Inflammatory macrophage (primary cell): ENCODE results near the gene CSF2RB.
A peak's percentile ranks its signal among the peaks of the same experiment; 100 is the strongest.

Source experiments
- DNase-seq, 2 donors: peaks; one replicate each; pipeline ENCODE4 v3.0.0-alpha.2; 2020 to 2022
- total RNA-seq, 18 experiments: gene quantifications; one replicate each; lab custom pipeline; 2026; ENCODE audit warnings: mixed read lengths in 6 of 18, inconsistent platforms in 2 of 18; lab: John Stamatoyannopoulos, UW

Gene CSF2RB
- total RNA-seq, result 57.3 to 206 (median 114) reads per million in 18 experiments

GRCh38 chr22:36913427-36914389 lies at the start of gene CSF2RB:
Gene CSF2RB (plus strand): TSS chr22:36913628. CDS start chr22:36922208, 8,580 bp downstream.
- peak; percentile 96 for DNase-seq

DNA sequence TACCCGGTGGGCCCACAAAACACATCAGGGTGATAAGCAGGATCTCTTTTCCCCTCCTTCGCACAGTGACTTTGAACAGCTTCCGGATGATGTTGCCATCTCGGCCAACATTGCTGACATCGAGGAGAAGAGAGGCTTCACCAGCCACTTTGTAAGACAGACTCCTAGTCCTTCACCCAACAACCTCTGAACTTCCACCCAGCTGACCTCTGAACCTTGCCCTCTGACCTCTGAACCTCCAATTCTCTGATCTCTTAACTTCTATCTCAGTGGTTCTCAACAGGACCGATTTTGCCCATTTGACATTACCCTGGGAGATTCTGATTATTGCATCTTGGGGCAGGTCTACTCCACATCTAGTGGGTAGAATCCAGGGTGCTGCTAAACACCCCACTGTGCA lies 49.4 kb upstream of the CSF2RB start:
- peak in 1 of 2 donors; percentile 19 for DNase-seq

- DNase-seq, result peak in 1 of 2 donors; percentile 33
These were observed 48.8 kb upstream of the CSF2RB start for GRCh38 chr22:36864454-36865215.

- peak in 1 of 2 donors; percentile 17 for DNase-seq
These were observed 48.1 kb upstream of the CSF2RB start for GRCh38 chr22:36865346-36865745.

DNA sequence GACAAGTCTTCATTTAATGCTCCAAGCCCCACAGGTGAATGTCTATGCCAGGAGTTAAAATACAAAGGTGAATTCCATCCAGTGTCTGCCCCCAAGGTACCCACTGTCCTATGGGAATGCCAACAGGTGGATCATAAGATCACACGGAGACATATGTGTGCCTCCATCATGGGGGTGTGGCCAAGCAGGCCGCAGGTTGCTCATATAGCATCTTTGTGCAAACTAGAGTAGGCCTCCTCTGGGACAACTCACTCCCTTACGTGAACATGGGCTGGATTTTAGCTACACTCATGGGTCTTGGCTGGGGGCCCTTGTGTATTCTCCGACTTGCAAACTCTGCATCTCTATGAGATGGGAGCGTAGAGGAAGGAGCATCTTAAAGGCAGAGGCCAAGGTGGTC lies 45.7 kb upstream of the CSF2RB start:
- DNase-seq, result no peak

DNA sequence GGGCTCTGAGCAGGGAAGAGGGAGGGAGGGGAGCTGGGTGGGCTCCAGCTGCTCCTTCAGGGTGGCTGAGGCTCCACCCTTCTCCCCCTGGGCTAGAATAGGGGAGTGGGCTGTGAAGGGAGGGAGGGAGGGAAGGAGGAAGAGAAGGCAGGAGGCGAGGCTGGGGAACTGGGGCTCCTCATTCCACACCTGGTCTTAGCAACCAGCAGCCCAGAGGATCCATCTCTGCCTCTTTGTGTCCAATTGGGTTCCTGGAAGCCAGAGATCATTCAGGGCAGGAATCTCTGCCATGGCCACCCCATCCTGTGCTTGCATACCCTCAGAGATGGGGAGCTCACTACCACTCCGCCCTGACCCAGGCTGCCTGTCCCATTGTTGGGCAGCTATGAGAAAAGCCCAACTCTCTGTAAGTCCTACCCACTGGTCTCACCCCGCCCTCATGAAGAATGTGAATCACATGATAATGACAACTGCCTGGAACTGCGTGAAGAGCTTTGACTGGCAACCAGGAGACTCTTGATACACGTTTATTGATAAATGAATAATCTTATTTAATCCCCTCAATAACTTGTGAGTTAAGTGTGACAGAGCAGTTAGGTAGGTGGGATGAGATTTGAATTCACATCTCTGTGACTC lies 44.8 kb upstream of the CSF2RB start:
- DNase-seq, result peak in 1 of 2 donors; percentile 13

- DNase-seq, result no peak
These were observed 43.2 kb upstream of the CSF2RB start for GRCh38 chr22:36870250-36870649.

- no peak for DNase-seq
These were observed 41.8 kb upstream of the CSF2RB start for GRCh38 chr22:36871669-36872081.

- DNase-seq, result no peak
These were observed 41.3 kb upstream of the CSF2RB start for GRCh38 chr22:36872084-36872483.

DNA sequence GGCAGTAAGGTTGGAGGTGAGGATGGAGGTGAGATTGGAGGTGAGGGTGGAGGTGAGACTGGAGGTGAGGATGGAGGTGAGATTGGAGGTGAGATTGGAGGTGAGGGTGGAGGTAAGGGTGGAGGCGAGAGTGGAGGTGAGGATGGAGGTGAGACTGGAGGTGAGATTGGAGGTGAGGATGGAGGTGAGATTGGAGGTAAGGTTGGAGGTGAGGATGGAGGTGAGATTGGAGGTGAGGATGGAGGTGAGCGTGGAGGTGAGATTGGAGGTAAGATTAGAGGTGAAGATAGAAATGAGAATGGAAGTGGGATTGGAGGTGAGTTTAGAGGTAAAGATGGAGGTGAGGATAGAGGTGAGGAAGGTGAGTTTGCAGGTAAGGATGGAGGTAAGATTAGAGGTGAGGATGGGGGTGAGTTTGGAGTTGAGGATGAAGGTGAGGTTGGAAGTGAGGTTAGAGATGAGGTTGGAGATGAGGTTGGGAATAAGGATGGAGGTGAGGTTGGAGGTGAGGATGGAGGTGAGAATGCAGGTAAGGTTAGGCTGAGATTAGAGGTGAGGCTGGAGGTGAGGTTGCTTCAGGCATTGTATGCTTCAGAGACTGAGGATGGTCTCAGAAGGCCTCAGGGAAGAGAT lies 40.4 kb upstream of the CSF2RB start:
- no peak for DNase-seq

- peak; percentile 76 to 87 for DNase-seq
These were observed 39.7 kb upstream of the CSF2RB start for GRCh38 chr22:36873614-36874308.

GRCh38 chr22:36874309-36874696 lies 39.1 kb upstream of the CSF2RB start:
- DNase-seq, result no peak

- DNase-seq, result no peak
These were observed 38.7 kb upstream of the CSF2RB start for GRCh38 chr22:36874736-36875135.

- no peak for DNase-seq
These were observed 37.7 kb upstream of the CSF2RB start for GRCh38 chr22:36875741-36876140.

DNA sequence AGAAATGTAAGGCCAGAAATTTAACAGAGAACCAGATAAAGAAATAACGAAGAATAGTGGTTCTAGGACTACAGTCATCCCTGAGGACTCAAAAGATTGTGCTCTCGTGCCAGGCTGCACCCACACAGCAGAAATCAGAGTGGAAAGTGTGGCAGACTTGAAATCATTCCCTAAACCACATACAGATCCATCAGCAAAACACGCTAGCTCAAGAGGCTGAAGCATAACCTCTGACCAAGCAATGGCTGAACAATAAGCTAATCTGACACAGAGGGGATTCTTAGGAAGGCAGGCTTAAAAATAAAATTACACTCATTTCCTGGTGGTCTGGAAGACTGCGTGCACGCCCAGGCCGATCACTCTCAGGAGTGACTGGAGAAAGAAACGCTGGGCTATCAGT lies 33.7 kb upstream of the CSF2RB start:
- DNase-seq, result no peak

DNA sequence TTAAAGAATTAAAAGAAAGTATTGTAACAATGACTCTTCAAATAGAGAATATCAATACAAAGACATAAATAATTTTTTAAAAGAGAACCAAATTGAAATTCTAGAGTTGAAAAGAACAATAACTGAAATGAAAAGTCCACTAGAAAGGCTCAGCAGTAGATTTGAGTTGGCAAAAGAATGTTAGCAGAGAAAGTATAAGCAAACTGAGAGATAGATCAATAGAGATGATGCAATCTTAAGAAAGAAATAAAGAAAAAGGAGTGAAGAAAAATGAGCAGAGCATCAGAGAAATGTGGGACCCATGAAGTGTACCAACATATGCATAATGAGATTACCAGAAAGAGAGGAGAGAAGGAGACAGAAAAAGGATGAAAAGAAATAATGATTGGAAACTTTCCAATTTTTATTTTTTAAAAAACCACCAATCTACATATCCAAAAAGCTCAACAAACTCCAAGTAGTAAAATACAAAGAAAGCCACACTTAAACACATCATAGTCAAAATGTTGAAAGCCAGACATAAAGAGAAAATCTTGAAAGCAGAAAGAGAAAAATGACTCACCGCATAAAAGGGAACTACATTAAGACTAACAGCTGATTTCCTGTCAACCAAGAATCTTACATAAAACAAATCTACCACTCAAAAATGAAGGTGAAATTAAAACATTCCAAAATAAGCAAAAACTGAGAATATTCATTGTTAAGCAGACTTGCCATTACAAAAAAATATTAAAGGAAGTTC lies 31.8 kb upstream of the CSF2RB start:
- DNase-seq, result peak; percentile 36 to 82

DNA sequence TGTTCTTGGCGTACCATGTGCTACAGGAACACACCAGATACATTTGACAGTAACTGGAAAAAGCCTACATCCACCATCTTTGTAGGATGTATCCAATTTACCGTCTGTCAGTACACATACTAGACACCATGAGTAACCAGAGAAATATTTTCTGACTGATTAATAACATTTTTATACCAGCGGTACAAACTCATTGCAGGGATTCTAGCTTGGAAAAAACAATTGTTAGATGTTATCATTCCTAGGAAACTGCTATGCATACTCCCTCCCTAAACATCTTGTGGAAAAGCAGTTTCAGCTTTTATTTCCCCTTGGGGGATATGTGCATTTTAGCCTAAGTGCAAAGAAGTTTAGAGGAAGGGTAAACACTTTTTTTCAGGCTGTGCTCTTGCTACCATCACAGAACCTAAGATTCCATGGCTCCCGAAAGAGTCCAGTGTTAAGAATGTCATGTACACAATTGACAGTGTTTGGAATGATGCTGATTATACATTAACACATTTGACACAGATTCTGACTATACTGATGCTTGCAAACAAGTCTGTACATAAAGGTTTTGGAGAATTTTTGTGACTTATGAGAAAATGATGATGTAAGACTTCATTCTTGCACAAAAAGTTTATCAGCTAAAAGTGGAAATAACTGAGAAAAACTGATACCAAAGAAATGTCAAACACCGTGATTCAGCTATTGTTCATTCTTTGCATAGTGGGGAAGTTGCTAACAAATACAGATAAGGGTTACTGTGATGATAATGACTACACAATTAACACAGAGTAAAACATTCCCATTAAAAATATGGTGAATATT lies 28.9 kb upstream of the CSF2RB start:
- peak in 1 of 2 donors; percentile 55 for DNase-seq

GRCh38 chr22:36885474-36885873 lies 28.0 kb upstream of the CSF2RB start:
- peak; percentile 74 to 78 for DNase-seq

GRCh38 chr22:36886016-36886415 lies 27.4 kb upstream of the CSF2RB start:
- no peak for DNase-seq

DNA sequence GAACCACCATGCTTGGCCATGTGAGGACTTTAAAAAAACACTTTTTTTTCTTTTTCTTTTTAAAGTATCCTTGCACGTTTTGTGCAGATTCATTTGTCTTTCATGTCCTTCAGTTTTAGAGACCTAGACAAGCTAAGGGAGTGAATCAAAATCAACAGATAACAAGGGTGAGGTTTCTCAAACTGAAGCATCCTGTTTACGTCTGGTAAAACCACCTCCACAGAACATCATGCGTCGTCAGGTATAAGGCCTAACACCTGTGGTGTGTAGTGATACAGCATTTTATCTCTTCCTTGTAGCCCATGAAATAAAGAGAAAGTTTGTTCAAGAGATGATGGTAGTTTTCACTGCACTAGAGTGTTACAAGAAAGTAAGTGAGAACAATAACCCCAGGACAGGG lies 26.3 kb upstream of the CSF2RB start:
- DNase-seq, result no peak
